Common myeloid progenitor, CD34-positive (primary cell): ENCODE measurements around the gene SLC45A2.

ENCODE experiments used
- CTCF ChIA-PET: fragments of 350-600 bp; sonication (Branson Sonifier 250); formaldehyde crosslinking; loops from one replicate; lab custom pipeline; 2021; ENCODE audit warnings: antibody characterized with exemption; lab: Charles Lee
- POLR2A ChIA-PET: fragments of 350-600 bp; sonication (Branson Sonifier 250); formaldehyde crosslinking; loops from one replicate; lab custom pipeline; 2021; ENCODE audit warnings: antibody characterized with exemption; lab: Charles Lee
- DNase-seq, 3 donors: peaks; one replicate each; pipeline versions ENCODE4 v3.0.0 to v3.0.0-alpha.2; 2013
- H3K27ac ChIP-seq, 2 experiments: 1 replicate in 1 of 2; 2 replicates in 1 of 2; pipeline ENCODE4 v1.7.0; 2013; ENCODE audit warnings: inconsistent platforms in 2 of 2, low read length in 2 of 2, mild to moderate bottlenecking in 2 of 2, low read depth in 1 of 2, moderate library complexity in 1 of 2; ENCODE audit not compliant: severe bottlenecking in 2 of 2, insufficient read depth in 1 of 2, poor library complexity in 1 of 2
- H3K27me3 ChIP-seq, 5 experiments: replicated peaks in 2 of 5; 1 replicate in 3 of 5; 2 replicates in 2 of 5; pipeline versions ENCODE4 v1.6.1 to v1.7.0; 2013; ENCODE audit warnings: low read length in 4 of 5, mild to moderate bottlenecking in 2 of 5, moderate library complexity in 2 of 5, inconsistent platforms in 1 of 5; ENCODE audit not compliant: insufficient read depth in 5 of 5, control insufficient read depth in 4 of 5
- H3K36me3 ChIP-seq, 4 experiments: 1 replicate in 2 of 4; 2 replicates in 2 of 4; pipeline versions ENCODE4 v1.6.1 to v1.7.0; 2013; ENCODE audit warnings: low read length in 3 of 4, control low read depth in 1 of 4, mild to moderate bottlenecking in 1 of 4; ENCODE audit not compliant: control insufficient read depth in 4 of 4, insufficient read depth in 4 of 4
- H3K4me1 ChIP-seq, 4 experiments: 1 replicate in 3 of 4; 2 replicates in 1 of 4; pipeline versions ENCODE4 v1.6.1 to v1.7.1; 2013; ENCODE audit warnings: low read length in 3 of 4, mild to moderate bottlenecking in 3 of 4, control low read depth in 1 of 4, inconsistent platforms in 1 of 4, moderate library complexity in 1 of 4; ENCODE audit not compliant: control insufficient read depth in 4 of 4, insufficient read depth in 4 of 4; ENCODE audit errors: control extremely low read depth in 1 of 4
- H3K4me3 ChIP-seq, 7 experiments: 1 replicate in 4 of 7; 2 replicates in 3 of 7; pipeline versions ENCODE4 v1.5.1 to v1.7.0; 2013; ENCODE audit warnings: mild to moderate bottlenecking in 7 of 7, low read length in 6 of 7, moderate library complexity in 6 of 7, inconsistent platforms in 2 of 7, low read depth in 2 of 7, control low read depth in 1 of 7; ENCODE audit not compliant: insufficient read depth in 4 of 7, control insufficient read depth in 1 of 7; ENCODE audit errors: extremely low read depth in 1 of 7
- H3K9me3 ChIP-seq, 5 experiments: 1 replicate in 4 of 5; 2 replicates in 1 of 5; pipeline versions ENCODE4 v1.6.1 to v1.7.1; 2013; ENCODE audit warnings: low read length in 4 of 5, mild to moderate bottlenecking in 2 of 5, inconsistent platforms in 1 of 5, low read depth in 1 of 5, moderate library complexity in 1 of 5; ENCODE audit not compliant: control insufficient read depth in 4 of 5, insufficient read depth in 2 of 5; ENCODE audit errors: control extremely low read depth in 1 of 5
- WGBS: methylation state at CpG from one replicate; pipeline ENCODE4 v1.1.5; 2013; ENCODE audit not compliant: insufficient coverage; 5-methylcytosine and 5-hydroxymethylcytosine counted together

SLC45A2 gene

GRCh38 chr5:34002629-34003328, 18.3 kb upstream of the SLC45A2 start:
- H3K4me1 ChIP-seq: peaks cover 2 to 10% (median 8%) of the 10 kb centered on the region in 4 experiments
- CTCF ChIA-PET: no interaction called here
- POLR2A ChIA-PET: no interaction called here
- no peaks in the 10 kb centered on the region for H3K9me3 ChIP-seq
- peaks cover 8 to 37% (median 25%) of the 10 kb centered on the region in 4 experiments for H3K36me3 ChIP-seq
- no peaks in the 10 kb centered on the region for H3K27me3 ChIP-seq
- H3K27ac ChIP-seq: no peak overlapping the region
- WGBS: 100% methylated on average over 6 of the region's 10 CpGs
- no peak for DNase-seq
- no peak overlapping the region for H3K4me3 ChIP-seq

DNA sequence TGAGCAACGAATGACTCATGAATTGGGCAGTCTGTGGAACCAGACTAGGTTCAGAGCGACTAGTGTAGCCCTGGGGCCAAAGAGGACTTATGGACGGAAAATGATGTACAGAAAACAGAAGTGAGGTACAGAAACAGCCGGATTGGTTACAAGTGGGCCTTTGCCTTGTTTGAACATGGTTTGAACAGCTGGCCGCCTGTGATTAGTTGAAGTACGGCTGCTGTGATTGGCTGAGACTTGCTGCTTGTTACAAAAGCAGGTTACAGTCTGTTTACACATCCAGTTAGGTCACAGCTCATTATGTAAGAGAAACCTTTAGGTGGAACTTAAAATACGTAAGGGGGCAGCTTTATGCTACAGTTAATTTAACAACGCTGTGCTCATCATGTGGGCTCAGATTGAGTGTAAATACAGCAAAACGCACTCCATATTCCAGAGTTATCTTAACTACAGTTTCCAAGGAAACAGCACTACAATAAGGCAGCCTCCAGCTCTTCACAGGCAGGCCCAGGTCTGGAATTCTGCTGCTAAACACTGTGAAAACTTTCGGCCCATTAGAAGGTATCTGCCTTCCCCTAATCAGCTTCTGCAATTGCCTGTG, 16.8 kb upstream of the SLC45A2 start:
- ChIA-PET CTCF (interaction anchor here (1.6 kb wide), 1 partner anchor 10 kb away, joined by 4 read pairs; no protein-coding TSS in a partner anchor), POLR2A (no interaction called here)
- WGBS: 98% methylated on average over 10 of the region's 10 CpGs
- Histone ChIP-seq H3K36me3 (peaks cover 8 to 37% (median 25%) of the 10 kb centered on the region in 4 experiments), H3K27ac (no peak overlapping the region), H3K9me3 (no peaks in the 10 kb centered on the region), H3K27me3 (no peaks in the 10 kb centered on the region), H3K4me1 (peaks cover 0 to 4% (median 0%) of the 10 kb centered on the region in 4 experiments), H3K4me3 (no peak overlapping the region)
- no peak for DNase-seq

- DNase-seq: no peak
- H3K4me3 ChIP-seq: no peak overlapping the region
- H3K4me1 ChIP-seq: peaks cover 0 to 10% (median 3%) of the 10 kb centered on the region in 4 experiments
- ChIA-PET CTCF (interaction anchor here (1.6 kb wide), 1 partner anchor 11 kb away, joined by 4 read pairs; no protein-coding TSS in a partner anchor), POLR2A (no interaction called here)
- no peaks in the 10 kb centered on the region for H3K9me3 ChIP-seq
- no CpG with 5 or more reads among the region's 4 CpGs for WGBS
- H3K27me3 ChIP-seq: no peaks in the 10 kb centered on the region
- peaks cover 8 to 35% (median 23%) of the 10 kb centered on the region in 4 experiments for H3K36me3 ChIP-seq
- H3K27ac ChIP-seq: no peak overlapping the region
Observed at GRCh38 chr5:33999978-34000377, 15.5 kb upstream of the SLC45A2 start.

GRCh38 chr5:33997331-33997983, 13.0 kb upstream of the SLC45A2 start:
- Histone ChIP-seq H3K27ac (peak overlapping the region in 1 of 2 experiments; percentile 19), H3K4me1 (peaks cover 0 to 14% (median 5%) of the 10 kb centered on the region in 4 experiments), H3K9me3 (no peaks in the 10 kb centered on the region), H3K36me3 (peaks cover 2 to 23% (median 11%) of the 10 kb centered on the region in 4 experiments), H3K27me3 (no peaks in the 10 kb centered on the region), H3K4me3 (no peak overlapping the region)
- ChIA-PET POLR2A (no interaction called here), CTCF (interaction anchor here (0.8 to 2.2 kb wide), 8 partner anchors 9 to 46 kb away, joined by 3 to 8 read pairs (median 4); partner anchors contain the start of gene C1QTNF3)
- 22% methylated on average over 5 of the region's 6 CpGs for WGBS
- DNase-seq: peak; percentile 74 to 87 (median 85)

- 83% methylated on average over 1 of the region's 2 CpGs for WGBS
- H3K27me3 ChIP-seq: no peaks in the 10 kb centered on the region
- no peaks in the 10 kb centered on the region for H3K9me3 ChIP-seq
- ChIA-PET CTCF (interaction anchor here (1.3 to 1.7 kb wide), 3 partner anchors 19 to 27 kb away, joined by 4 to 5 read pairs (median 5); no protein-coding TSS in a partner anchor), POLR2A (no interaction called here)
- peaks cover 0 to 14% (median 5%) of the 10 kb centered on the region in 4 experiments for H3K4me1 ChIP-seq
- peaks cover 2 to 14% (median 9%) of the 10 kb centered on the region in 4 experiments for H3K36me3 ChIP-seq
- no peak overlapping the region for H3K4me3 ChIP-seq
- no peak overlapping the region for H3K27ac ChIP-seq
- DNase-seq: no peak
Observed at GRCh38 chr5:33995865-33996264, 11.4 kb upstream of the SLC45A2 start.

GRCh38 chr5:33994845-33995244, 10.4 kb upstream of the SLC45A2 start:
- Histone ChIP-seq H3K4me1 (peaks cover 0 to 14% (median 5%) of the 10 kb centered on the region in 4 experiments), H3K27me3 (no peaks in the 10 kb centered on the region), H3K27ac (no peak overlapping the region), H3K9me3 (no peaks in the 10 kb centered on the region), H3K4me3 (no peak overlapping the region), H3K36me3 (peaks cover 2 to 17% (median 12%) of the 10 kb centered on the region in 4 experiments)
- WGBS: no CpG with 5 or more reads among the region's 1 CpG
- CTCF ChIA-PET: no interaction called here
- POLR2A ChIA-PET: no interaction called here
- DNase-seq: peak in 2 of 3 donors; percentile 6 to 9
